Measurements from ENCODE around the gene MYO7A.
A peak's percentile ranks its signal among the peaks of the same experiment; 100 is the strongest.

MYO7A gene

DNA sequence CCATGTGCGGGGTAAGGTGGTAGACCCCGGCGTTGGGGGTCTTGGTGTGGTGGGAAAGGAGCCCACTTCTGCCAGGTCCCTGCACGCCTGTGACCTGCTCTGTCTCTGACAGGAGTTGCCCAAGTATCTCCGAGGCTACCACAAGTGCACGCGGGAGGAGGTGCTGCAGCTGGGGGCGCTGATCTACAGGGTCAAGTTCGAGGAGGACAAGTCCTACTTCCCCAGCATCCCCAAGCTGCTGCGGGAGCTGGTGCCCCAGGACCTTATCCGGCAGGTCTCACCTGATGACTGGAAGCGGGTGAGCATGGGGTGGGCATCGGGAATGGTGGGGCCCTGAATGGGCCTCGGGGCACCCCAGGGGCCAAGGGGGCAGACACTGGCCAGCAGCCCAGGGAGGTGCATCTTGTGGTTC, 83.0 kb downstream of the MYO7A start:
- DNase-seq = no peak

DNA sequence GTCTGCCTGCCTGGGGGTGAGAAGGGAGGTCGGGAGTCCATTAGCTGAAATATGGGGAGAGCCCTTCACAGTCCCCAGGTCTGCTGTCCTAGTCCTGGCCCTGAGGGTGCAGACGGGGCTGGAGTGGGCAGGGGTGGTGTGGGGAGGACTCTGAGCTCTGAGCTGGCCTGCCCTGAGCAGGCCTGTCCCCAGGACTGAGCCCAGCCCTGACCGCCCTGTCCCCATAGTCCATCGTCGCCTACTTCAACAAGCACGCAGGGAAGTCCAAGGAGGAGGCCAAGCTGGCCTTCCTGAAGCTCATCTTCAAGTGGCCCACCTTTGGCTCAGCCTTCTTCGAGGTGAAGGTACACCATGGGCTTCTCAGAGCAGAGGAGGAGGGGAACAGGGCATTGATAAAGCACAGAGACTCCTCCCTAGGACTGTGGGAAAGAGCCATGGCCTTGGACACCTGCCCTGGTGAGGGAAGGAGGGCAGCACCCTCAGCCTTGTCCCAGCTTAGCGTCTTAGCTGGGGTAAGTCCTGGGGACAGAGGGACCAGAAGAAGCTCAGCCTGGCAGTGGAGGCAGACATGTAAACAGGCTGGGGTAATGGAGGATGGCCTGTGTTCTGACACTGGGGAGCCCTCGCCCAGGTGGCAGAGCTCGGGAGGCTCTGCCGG, 83.7 kb downstream of the MYO7A start:
- DNase-seq = no peak

DNA sequence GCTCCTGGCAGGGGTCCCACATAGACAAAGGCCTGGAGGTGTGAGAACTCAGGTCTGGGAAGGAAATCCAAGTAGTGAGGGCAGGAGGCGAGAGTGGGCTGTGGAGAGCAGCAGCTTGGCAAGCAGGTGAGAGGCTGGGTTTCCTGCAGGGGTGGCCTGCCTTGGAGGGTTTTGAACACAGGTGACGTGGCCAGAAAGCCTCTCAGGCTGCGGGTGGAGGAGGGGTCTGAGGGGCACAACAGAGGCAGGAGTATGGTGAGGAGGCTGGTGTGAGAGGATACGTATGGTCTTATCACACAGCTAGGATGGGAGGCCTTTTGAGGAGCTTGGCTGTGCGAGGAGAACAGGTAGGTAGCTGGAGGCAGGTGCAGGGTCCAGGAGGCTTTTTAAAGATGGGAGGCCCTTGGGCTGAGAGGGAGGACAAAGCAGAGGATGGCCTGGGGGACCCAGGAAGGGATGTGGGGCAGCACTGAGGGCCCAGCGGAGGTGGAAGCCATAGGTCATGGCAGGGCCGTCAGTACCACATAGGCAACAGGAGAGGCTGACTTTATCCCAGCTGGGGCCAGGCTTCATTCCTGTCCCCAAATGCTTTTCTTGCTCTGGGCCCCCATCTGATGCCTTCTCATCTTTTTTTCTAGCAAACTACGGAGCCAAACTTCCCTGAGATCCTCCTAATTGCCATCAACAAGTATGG, 84.4 kb downstream of the MYO7A start:
- no peak for DNase-seq

DNA sequence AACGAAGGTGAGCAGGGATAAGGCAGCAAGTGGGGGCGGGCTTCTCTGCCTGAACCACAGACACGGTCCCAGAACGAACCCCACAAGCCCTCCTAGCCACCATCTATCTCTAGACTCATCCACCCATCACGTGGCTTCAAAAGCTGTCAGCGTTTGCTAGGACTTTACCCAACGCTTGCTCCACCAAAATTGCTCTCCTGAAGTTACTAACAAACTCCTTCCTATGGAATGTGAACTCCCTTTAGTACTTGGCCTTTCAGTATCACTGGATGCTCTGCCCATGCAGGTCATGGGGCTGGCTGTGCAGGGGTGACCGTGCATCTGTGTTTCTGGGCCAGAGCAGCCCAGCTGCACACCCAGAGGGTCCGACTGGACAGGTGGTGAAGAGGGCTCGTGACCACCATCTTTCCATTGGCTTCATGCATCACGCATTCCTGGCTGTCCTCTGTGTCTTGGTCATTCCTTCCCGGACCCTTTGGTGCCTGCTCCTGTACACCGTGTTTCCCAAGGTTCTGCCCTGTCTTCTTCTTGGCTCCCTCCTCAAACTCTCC, 85.1 kb downstream of the MYO7A start:
- DNase-seq = no peak

DNA sequence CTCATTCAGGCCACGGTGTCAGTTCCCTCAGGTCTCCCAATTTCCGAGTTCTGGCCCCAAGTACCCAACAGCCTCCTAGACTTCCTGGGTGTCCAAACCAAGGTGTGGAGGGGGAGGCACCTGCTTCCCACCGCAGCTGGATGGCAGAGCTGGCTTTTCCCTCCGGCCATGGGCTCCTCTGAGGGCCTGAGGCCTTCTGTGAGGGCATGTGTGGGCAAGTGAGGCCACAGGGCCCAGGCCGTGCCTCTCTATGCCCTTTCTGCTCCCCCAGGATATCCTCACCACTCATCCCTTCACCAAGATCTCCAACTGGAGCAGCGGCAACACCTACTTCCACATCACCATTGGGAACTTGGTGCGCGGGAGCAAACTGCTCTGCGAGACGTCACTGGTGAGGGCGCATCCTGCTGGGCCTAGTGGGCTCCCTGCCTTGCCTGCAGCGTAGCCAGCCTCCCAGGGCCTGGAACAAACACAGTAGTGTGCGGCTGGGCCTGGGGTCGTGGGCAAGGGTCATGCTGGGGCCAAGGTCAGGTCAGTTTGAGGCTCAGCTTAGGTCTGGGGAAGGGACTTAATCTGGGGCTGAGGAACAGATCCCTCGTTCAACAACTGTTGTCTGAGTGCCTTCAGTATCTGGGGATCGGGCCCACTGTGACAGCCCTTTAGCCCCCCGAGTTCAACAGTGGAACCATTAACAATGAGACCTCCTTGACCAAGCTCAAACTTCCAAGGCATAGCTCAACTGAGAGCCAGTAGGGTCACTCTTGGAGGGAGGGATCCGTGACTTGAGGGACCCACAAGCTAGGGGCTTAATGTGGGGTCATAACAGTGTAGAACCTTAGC, 85.8 kb downstream of the MYO7A start:
- DNase-seq = no peak

DNA sequence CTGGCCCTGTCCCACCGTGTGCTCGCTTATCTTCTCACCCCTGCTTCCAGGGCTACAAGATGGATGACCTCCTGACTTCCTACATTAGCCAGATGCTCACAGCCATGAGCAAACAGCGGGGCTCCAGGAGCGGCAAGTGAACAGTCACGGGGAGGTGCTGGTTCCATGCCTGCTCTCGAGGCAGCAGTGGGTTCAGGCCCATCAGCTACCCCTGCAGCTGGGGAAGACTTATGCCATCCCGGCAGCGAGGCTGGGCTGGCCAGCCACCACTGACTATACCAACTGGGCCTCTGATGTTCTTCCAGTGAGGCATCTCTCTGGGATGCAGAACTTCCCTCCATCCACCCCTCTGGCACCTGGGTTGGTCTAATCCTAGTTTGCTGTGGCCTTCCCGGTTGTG, 86.5 kb downstream of the MYO7A start:
- DNase-seq = no peak

DNA sequence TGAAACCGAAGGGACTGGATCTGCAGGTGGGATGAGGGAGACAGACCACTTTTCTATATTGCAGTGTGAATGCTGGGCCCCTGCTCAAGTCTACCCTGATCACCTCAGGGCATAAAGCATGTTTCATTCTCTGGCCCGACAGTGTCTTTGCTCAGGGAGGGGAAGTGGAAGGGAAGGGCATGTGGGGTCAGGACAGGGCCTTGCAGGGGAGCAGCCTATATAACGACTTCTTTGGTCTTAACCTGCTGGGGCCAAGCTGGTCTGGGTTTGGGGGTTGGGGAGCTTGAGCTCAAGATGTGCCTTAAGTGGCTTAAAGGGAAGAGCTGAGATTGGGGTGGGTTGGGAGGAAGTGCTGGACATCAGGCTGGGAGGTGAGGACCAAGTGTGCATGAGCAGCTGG, 87.1 kb downstream of the MYO7A start:
- no peak for DNase-seq

DNA sequence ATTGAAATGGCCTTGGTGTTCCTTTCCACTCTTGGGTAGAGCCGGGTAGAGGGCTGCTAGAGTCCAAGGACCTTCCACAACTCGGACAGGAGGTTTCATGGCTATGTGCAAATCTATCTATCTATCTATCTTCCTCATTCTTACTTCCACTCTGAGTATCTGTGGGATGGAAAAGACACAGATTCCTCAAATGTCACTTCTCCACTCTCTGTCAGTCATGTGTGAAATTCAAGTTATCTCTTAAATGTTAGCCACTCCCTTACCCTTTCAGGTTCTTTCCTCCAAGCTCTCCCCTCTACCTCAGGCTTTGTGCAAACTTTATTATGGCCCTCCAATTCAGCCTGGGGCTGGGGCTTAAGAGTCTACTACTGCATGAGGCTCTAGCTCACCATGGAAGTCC, 89.1 kb downstream of the MYO7A start:
- DNase-seq = no peak

DNA sequence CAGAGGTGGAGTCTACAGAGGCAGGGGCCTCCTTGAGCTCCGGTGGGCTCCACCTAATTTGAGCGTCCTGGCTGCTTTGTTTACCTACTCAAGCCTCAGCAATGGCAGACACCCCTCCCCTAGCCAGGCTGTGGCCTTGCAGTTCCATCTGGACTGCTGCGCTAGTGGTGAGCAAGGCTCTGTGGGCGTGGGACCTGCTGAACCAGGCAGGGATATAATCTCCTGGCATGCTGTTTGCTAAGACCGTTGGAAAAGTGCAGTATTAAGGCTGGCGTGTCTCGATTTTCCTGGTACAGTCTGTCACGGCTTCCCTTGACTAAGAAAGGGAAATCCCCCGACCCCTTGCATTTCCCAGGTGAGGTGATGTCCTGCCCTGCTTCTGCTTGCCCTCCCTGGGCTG, 95.8 kb downstream of the MYO7A start:
- no peak for DNase-seq

DNA sequence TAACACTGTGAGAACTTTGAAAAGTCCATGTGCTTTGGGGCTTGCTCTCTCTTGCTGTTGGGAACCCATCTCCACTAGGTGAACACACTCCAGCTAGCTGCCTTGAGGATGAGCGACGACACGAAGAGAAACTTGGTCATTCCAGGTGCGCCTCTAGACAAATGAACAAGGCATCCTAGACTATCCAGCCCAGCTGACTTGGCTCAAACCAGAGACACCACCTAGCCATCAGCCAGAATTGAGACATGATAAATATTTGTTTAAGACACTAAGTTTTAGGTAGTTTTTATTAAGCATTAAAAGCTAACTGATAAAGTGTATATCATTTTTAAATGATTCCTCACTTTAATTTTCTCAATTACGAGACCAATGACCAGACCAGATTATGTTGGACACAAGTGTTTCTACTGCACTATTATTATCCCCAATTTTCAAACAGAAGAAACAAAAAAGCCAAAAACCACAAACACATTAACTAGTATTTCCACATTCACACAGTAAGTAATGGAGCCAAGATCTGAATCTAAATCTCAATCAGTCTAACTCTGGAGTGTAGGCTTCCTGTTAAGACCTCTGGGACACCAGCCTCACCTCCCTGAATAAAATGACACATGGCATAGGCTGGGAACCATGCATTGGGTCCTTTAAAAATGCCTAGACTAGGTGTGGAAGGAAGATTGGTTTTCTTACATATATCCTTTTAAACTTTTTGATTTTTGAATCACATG, 103.0 kb downstream of the MYO7A start:
- no peak for DNase-seq

DNA sequence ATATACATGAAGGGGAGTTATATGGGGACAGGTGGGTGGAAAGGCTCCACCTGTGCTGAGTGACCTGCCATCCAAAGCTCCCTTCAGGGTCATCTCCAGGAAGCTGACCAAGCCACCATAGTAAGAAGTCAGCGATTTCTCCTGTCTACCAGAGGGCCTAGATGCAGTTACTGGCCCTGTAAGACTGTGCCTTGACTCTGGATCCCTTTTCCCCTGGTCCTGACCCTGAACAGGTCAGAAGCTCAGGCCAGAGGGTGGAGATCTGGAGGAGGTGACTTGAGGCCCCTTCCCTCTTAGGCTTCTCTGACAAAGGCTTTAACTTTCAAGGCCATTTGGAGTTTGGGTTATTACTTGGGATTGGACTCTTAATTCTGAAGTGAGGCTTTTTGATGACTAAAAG, 103.8 kb downstream of the MYO7A start:
- DNase-seq = no peak

DNA sequence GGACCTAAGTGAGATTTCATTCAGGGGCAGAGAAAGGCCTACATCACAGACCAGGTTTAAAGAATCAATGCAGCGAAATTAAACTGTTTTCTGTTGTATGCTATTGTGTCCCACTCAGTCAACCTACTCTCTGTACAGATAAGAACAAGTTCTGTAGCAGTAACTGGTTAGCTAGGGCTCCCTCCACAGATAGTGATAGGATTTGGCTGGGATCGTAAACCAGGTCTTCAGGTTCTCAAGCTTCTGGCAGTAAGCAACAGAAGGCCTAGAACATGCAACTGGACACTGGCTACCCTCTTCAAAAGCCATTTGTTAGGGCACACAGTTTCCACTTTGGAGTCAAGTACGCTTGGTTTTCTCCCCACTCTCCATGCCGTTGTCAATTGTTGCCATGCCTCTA, 104.2 kb downstream of the MYO7A start:
- no peak for DNase-seq

DNA sequence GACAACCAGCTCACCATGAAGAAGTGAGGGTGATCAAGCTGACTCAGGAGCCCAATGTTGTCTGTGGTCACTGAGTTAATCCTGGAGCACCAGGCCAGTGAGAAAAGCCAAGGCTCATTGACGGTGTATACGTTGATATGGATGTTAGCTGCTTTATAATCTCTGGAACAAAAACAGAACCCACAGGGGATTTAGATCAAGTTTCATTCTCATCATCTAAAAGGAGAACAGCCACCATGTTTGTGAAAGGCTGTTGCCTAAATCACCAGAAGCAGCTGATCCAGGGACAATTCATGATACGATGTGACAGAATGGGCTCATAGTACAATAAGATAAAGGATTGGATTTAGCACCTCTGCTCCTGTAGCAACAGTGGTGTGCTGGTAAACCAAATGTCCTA, 105.0 kb downstream of the MYO7A start:
- DNase-seq = no peak

DNA sequence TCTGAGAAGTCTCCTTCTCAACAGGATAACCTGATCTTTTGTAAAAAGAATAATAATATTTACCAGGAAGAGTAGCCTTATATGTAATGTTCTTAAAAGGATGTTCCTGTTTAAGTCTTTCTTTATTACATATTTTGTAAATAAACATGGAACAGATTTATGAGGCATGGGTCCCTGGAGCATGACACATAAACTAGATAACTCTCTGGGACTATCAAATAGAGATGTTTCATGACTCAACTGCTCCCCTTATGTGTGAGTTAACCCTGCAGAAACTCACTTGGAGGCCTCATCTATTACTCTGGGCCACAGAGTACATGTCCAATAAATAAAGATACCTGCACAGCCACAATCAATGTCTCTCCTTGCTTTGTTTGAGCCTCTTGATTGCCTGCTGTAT, 108.9 kb downstream of the MYO7A start:
- no peak for DNase-seq

DNA sequence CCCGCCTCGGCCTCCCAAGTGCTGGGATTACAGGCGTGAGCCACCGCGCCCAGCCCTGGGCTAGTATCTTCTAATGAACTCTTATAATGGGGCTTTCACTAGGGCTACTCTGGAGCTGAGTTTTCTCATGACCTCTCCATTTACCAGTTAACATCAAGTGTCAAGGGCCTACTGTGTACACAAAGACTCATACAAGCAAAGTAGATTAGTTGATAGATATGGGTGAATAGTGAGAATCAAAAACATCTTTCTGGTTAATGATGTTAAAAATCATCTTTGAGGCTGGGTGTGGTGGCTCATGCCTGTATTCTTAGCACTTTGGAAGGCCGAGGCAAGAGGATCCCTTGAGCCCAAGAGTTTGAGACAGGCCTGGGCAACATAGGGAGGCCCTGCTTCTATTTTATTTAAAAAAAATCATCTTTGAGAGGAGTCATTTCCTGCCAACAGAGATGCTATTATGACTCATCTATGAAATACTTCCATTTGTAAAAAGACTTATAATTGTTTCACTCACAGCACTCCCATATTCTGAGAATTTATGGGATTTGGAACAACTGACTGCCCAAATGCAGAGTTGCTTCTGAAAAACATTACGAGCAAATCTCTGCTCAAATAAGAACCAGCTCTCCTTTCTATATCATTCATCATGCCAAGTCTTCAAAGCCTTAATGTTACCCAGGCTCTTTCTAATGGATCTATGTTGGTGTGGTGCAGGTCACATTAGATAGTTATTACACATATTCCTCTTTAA, 116.4 kb downstream of the MYO7A start:
- peak in 1 of 58 donors; percentile 1 for DNase-seq

DNA sequence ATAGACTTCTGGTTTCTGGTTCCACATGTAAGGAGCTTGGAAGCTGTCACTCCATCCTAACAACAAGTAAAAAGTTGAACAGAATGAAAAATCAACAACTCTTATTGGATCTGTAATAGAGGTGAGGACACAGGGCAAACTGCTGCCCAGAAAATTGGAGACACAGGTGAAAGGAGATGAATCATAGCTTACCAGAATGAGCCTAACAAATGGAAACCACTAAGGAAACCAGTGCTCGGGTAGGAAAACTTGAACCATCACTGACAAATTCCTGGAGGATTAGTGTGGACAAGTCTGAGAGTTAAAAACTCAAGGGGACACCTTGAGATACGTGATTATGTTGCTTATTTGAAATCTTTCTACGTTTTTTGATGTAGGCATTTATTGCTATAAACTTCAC, 121.4 kb downstream of the MYO7A start:
- no peak for DNase-seq

DNA sequence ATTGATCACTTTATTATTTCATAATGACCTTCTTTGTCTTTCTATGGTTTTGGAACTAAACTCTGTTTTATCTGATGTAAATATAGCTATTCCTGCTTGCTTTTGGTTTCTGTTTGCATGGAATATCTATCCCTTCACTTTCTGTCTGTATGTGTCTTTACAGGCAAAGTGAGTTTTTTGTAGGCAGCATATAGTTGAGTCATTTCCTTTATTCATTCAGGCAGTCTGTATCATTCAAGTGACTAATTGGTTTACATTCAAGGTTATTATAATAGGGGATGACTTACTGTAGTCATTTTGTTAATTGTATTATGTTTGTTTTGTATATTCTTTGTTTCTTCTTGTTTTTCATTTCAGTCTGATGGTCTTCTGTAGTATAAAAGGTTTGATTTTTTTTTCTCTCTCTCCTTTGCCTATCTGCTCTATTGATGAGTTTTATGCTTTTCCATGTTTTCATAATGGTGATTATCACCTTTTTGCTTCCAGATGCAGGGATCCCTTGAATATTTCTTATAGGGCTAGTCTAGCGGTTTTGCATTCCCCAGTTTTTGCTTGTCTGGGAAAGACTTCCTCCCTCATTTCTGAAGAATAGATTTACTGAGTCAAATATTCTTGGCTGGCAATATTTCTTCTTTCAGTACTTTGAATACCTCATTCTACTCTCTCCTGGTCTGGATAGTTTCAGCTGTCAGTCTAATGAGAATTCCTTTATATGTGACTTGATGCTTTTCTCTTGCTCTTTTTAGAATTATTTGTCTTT, 123.0 kb downstream of the MYO7A start:
- DNase-seq = no peak

DNA sequence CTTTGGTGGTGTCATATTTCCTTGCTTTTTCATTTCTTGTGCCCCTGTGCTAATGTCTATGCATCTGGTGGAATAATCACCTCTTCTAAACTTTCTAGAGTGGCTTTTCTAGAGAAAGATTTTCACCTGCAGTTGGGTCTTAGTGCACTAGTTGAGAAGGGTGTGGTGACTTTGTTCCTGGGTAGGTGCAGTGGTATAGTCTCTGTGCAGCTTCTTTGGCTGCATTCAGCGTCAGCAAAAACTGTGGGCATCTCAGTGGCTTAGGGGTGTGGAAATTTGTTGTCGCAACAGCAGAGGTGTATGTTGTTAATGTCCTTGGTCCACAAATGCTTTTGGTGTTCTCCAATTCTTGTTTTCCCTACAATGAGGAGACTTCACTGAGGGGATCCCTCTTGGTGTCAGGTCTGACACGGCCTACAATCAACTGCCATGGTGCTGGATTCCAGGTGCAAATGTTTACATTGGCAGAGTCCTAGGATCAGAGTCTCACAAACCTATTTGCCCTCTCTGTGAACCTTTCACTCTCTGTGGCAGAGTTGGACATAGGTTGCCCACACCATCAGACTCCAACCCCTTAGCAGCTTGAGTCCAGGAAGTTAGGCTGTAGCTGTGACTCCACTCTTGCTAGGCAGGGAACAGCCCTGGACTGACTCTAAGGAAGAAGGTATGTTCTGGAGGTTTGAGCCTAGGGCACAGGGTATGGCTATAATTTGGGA, 124.7 kb downstream of the MYO7A start:
- DNase-seq = no peak

DNA sequence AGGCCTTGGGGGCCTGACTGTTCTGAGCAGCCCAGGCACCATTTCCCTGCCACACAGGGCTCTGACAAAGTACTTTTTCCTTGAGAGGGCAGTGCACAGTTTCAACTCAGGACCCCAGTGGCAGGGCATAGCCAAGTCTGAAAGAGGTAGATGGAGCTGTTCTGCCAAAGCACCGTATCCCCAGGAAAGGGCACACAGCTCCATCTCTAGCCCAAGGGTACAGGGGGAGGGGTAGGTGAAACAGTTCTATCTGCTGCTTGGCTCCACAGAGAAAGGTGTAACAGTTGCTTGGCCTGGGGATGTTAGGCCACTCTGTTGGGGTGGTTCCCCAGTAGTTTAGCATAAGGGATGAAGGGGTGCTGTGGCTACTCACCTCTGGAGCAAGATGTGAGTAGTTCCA, 125.6 kb downstream of the MYO7A start:
- DNase-seq = no peak

All from anterior cingulate cortex (tissue), 58 donors.